Esophagus squamous epithelium (tissue), 5 donors: ENCODE data around the gene PLSCR4. TPM values are rescaled to one million over a fixed set of nuclear protein-coding genes. Genes with fewer than 3 reads are reported as not detected.
"Not testable (repeated sequence)": the region's sequence is repeated elsewhere in the genome, so short reads cannot be mapped to it uniquely, and the experiment has no call there.

Experiments used
- DNase-seq: peaks from one replicate; lab custom pipeline; 2025; lab: John Stamatoyannopoulos, UW
- H3K27ac ChIP-seq, 4 donors: fragments of 200-600 bp; sonication (generic); one replicate each; pipeline ENCODE4 v1.5.1; 2016 to 2019; ENCODE audit warnings: mild to moderate bottlenecking in 1 of 4
- H3K27me3 ChIP-seq, 4 donors: fragments of 200-600 bp; sonication (generic); 1 replicate in 3 of 4; 2 replicates in 1 of 4; pipeline versions ENCODE4 v1.5.1 to v1.6.0; 2017 to 2021; ENCODE audit warnings: antibody characterized with exemption in 1 of 4
- H3K36me3 ChIP-seq, 3 donors: fragments of 200-600 bp; sonication (generic); one replicate each; pipeline ENCODE4 v1.5.1; 2016 to 2019
- H3K4me1 ChIP-seq, 3 donors: fragments of 200-600 bp; sonication (generic); one replicate each; pipeline ENCODE4 v1.5.1; 2017 to 2019
- H3K4me3 ChIP-seq, 4 donors: fragments of 200-600 bp; sonication (generic); 1 replicate in 3 of 4; 2 replicates in 1 of 4; pipeline ENCODE4 v1.5.1; 2016 to 2019; ENCODE audit warnings: mild to moderate bottlenecking in 2 of 4, moderate library complexity in 1 of 4
- H3K9me3 ChIP-seq, 3 donors: fragments of 200-600 bp; sonication (generic); one replicate each; pipeline ENCODE4 v1.5.1; 2016 to 2019
- POLR2A ChIP-seq, 4 donors: fragments of 450-650 bp; IDR thresholded peaks; one replicate each; pipeline ENCODE4 v1.6.1; 2017; ENCODE audit warnings: antibody characterized with exemption in 4 of 4, mild to moderate bottlenecking in 4 of 4, moderate library complexity in 3 of 4
- WGBS, 2 donors: methylation state at CpG; one replicate each; pipeline ENCODE4 v1.1.5; 2018; 5-methylcytosine and 5-hydroxymethylcytosine counted together
- intact Hi-C: fragments of 100-400 bp; cut with DNase I; formaldehyde crosslinking; loops from one replicate; pipeline ENCODE4 v1.15.0; 2022
- total RNA-seq, 4 donors: library from RNA; depleted of rRNA; stranded (reverse); fragments of >200 nt; gene quantifications; one replicate each; pipeline ENCODE4 v1.1.0, GENCODE V29; 2016
- TF ChIP-seq, protein P1 (sequence below), 6 experiments: fragments of 450-650 bp in 4 of 6; fragments of 200-600 bp in 2 of 6; sonication (generic) in 2 of 6; IDR thresholded peaks; one replicate each; pipeline ENCODE4 v1.5.1; 2016 to 2019; ENCODE audit warnings: antibody characterized with exemption in 6 of 6, mild to moderate bottlenecking in 4 of 6, moderate library complexity in 4 of 6
- donor health status: DM: yes; HTN: yes; CAD: no.

Gene PLSCR4
- total RNA-seq, 4 donors from 2014 or later: 5.5 to 39.1 (median 13.4) TPM

DNA sequence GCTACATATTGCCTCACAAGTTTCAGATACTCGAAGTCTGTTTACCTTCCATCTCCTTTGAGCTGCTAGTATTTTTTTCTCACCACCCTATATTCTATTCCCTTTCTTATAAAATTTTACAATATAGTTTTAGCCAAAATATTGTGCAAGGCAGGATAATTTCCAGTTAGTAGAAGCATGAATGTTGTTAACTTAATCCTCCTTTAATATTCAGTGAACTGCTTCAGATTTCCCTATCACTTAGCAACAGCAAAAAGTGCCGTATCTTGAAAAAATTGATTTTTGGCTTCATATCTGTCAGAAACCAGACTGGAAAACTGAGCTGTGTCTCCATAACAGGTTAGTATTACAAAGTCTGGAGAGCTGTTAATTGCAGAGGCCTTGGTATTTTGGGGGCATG lies 24.0 kb downstream of the PLSCR4 start:
- H3K27me3 ChIP-seq: no peaks in the 10 kb centered on the region
- intact Hi-C loops: no loop called here
- no peak overlapping the region for H3K4me3 ChIP-seq
- H3K9me3 ChIP-seq: no peaks in the 10 kb centered on the region
- no peak overlapping the region for H3K27ac ChIP-seq
- peaks cover 0 to 13% (median 4%) of the 10 kb centered on the region in 3 donors for H3K4me1 ChIP-seq
- DNase-seq: no peak
- TF ChIP-seq POLR2A (IDR thresholded peaks at IDR 0.05): no peak
- TF ChIP-seq, protein P1, sequence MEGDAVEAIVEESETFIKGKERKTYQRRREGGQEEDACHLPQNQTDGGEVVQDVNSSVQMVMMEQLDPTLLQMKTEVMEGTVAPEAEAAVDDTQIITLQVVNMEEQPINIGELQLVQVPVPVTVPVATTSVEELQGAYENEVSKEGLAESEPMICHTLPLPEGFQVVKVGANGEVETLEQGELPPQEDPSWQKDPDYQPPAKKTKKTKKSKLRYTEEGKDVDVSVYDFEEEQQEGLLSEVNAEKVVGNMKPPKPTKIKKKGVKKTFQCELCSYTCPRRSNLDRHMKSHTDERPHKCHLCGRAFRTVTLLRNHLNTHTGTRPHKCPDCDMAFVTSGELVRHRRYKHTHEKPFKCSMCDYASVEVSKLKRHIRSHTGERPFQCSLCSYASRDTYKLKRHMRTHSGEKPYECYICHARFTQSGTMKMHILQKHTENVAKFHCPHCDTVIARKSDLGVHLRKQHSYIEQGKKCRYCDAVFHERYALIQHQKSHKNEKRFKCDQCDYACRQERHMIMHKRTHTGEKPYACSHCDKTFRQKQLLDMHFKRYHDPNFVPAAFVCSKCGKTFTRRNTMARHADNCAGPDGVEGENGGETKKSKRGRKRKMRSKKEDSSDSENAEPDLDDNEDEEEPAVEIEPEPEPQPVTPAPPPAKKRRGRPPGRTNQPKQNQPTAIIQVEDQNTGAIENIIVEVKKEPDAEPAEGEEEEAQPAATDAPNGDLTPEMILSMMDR (IDR thresholded peaks at IDR 0.05): no peak
- WGBS, 2 donors: 48 to 73% methylated on average over 2 of the region's 2 CpGs
- H3K36me3 ChIP-seq: no peaks in the 10 kb centered on the region

DNA sequence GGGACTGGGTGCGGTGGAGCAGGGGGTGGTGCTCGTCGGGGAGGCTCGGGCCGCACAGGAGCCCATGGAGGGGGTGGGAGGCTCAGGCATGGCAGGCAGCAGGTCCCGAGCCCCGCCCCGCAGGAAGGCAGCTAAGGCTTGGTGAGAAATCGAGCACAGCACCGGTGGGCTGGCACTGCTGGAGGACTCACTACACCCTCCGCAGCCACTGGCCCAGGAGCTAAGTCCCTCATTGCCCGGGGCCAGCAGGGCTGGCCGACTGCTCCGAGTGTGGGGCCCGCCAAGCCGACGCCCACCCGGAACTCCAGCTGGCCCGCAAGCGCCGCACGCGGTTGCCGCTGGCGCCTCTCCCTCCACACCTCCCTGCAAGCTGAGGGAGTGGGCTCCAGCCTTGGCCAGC lies 25.4 kb downstream of the PLSCR4 start:
- H3K4me1 ChIP-seq: peaks cover 0 to 21% (median 4%) of the 10 kb centered on the region in 3 donors
- DNase-seq, H3K36me3 ChIP-seq, H3K27me3 ChIP-seq, H3K4me3 ChIP-seq, intact Hi-C loops, H3K9me3 ChIP-seq, H3K27ac ChIP-seq: not testable (repeated sequence)
- WGBS, 2 donors: no CpG with 5 or more reads among the region's 25 CpGs

DNA sequence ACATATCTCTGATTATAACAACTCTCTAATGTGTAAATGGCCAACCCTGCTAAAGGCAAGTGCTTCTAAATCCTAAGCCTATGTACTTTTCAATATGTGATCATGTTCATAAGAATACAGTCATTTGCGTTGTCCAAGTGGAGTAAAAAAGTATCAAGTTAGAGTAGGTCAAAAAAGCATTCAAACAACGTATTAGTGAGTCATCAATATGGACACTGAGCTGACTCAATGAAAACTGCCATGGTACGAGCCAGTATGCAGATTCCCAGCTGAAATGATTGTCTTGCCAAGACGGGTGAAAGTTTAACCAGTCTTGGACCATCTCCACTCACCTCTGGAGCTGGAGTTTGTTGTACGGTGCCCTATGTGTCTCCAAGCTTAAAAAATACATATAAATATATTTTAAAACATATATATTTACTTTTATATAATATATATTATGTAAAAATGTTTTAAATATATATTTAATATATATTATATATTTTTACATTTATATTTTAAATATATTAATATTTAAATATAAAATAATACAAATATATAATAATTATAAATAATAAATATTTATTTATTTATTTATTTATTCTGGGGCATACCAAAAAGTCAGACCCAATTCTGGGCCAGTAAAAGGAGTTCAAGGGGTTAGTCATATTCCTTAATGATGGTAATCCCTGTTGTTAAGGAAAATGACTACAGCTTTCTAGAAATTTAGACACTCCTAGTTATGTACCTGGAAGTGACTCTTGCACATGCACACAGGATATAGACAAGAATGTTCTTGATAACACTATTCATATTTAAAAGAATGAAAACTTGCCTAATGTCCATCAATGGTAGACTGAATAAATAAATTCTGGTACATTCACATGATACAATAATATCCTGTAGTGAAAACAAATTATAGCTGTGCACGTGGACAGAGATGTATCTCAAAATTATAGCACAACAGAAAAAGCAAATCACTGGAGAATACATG lies 27.2 kb downstream of the PLSCR4 start:
- TF ChIP-seq, protein P1 (IDR thresholded peaks at IDR 0.05): no peak
- no peak for TF ChIP-seq POLR2A (IDR thresholded peaks at IDR 0.05)
- Histone ChIP-seq H3K27ac (no peak overlapping the region), H3K4me3 (no peak overlapping the region), H3K27me3 (no peaks in the 10 kb centered on the region), H3K4me1 (peaks cover 0 to 30% (median 4%) of the 10 kb centered on the region in 3 donors), H3K36me3 (peaks cover 0 to 5% (median 0%) of the 10 kb centered on the region in 3 donors), H3K9me3 (no peaks in the 10 kb centered on the region)
- 78 to 79% methylated on average over 6 of the region's 6 CpGs for WGBS, 2 donors
- intact Hi-C loops: no loop called here
- DNase-seq: no peak

DNA sequence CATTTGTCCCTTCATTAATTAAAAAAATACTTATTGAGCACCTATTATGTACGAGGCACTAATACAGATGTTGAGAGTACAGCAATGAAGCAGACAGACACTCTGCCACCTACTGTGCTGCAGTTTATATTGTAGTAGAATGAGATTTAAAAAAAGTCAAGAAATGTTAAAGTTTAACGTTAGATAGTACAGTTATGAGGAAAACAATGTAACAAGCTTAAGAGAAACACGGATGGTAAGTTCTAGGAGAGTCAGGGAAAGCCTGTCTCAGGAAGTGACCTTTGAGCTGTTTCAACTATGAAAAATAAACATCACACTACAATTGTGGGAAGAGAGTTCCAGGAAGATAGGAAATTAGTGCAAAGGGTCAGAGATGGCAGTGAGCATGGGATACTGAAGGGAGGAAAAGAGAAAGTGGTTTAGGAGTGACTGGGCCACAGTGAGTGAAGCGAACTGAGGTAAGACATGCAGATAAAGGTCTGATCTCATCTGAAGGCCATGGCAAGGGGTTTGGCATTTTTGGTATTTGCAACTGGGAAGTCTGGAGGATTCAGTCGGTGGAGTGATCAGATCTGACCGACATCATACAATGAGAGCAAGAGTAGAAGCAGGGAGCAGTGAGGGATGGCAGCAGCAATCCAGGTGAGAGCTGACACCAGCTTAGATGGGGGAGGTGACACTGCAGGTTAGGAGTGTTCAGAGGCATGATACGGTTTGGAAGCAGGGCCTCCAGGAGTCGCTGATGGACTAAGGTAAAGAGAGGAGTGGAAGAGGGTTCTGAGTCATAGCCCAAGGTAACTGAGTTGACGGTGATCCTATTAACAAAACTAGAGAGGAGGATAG lies 28.5 kb downstream of the PLSCR4 start:
- Histone ChIP-seq H3K36me3 (peaks cover 0 to 5% (median 0%) of the 10 kb centered on the region in 3 donors), H3K4me1 (peaks cover 0 to 23% (median 4%) of the 10 kb centered on the region in 3 donors), H3K4me3 (no peak overlapping the region), H3K27ac (peak overlapping the region in 2 of 4 donors; percentile 11 to 42), H3K9me3 (no peaks in the 10 kb centered on the region), H3K27me3 (no peaks in the 10 kb centered on the region)
- DNase-seq: no peak
- 68 to 71% methylated on average over 9 of the region's 9 CpGs for WGBS, 2 donors
- intact Hi-C loops: no loop called here
- TF ChIP-seq POLR2A (IDR thresholded peaks at IDR 0.05): no peak
- TF ChIP-seq, protein P1 (IDR thresholded peaks at IDR 0.05): no peak

DNA sequence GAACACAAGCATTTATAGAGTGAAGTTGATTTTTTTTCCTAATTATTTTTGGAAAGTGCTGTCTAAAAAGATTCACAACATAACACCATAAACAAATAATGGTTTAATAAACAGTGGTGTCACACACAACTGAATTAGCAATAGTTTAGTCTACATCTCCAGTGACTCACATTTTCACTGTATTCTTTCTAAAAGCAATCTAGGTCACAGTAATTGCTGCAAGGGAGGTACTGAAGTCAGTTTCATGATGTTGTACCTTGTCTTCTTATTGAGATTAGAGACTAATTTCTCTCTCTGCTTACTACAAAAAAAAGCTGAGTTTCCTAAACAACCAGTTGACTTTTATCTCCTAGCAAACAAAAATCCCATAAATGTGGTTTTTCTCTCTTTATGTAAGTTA lies 29.6 kb downstream of the PLSCR4 start:
- peaks cover 0 to 10% (median 0%) of the 10 kb centered on the region in 3 donors for H3K36me3 ChIP-seq
- DNase-seq: no peak
- intact Hi-C loops: no loop called here
- peaks cover 0 to 17% (median 4%) of the 10 kb centered on the region in 3 donors for H3K4me1 ChIP-seq
- H3K27ac ChIP-seq: no peak overlapping the region
- no peak for TF ChIP-seq POLR2A (IDR thresholded peaks at IDR 0.05)
- TF ChIP-seq, protein P1 (IDR thresholded peaks at IDR 0.05): no peak
- no peak overlapping the region for H3K4me3 ChIP-seq
- no peaks in the 10 kb centered on the region for H3K27me3 ChIP-seq
- H3K9me3 ChIP-seq: no peaks in the 10 kb centered on the region
